GM18870 (cell line): ENCODE data around the gene PHLDB3.

Experiments
- ATAC-seq: cut with Tn5 transposase; IDR thresholded peaks from one replicate; pipeline ENCODE4 v1.9.1; 2021; ENCODE audit warnings: moderate library complexity; ENCODE audit not compliant: unreplicated experiment

Gene PHLDB3

GRCh38 chr19:43471091-43471490, 33.5 kb downstream of the PHLDB3 start:
- ATAC-seq = no peak

- ATAC-seq = no peak
These were observed 34.3 kb downstream of the PHLDB3 start for GRCh38 chr19:43470288-43470687.

DNA sequence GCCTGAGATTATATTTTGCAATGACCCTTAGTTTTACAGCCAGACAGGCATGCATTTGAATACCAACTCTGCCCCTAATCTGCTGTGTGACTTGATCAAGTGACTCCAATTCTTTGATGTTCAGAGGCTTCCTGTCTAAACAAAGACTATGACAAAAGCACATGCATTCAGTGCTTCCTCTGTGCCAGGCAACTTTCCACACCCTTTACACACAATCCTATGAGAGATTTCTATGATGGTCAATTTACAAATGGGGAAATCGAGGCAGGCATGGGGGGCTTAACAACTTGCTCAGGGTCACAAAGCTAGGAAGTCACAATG, 35.4 kb downstream of the PHLDB3 start:
- no peak for ATAC-seq

DNA sequence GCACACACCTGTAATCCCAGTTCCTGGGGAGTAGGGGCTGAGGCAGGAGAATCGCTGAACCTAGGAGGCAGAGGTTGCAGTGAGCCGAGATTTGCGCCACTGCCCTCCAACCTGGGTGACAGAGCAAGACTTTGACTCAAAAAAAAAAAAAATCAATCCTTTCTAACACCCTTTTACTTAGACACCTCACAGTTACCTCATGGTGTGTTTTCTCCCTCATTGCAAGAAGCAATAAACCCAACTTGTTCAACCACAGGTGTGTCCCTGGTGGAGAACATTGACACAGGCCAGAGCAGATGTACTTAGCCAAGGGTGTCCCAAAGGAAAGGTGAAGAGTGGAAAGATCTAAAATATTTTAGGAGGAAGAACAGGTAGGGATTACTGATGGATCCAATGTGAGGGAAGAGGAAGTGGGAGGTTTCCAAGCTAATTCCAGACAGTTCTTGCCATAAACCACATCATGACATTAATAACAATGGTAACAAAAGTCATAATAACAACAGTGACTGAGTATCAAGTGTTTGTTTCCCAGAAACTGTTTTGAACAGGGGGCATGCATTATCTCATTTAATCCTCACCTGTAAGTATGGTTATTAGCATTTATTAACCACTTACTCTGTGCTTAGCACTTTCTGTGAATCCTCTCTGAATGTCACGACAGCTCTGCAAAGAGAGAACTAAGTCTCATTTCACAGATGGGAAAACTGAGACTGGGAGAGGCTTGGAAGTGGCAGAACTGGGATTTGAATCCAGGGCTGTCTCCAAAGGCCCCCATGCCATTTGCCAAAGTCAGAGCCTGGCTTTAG, 36.0 kb downstream of the PHLDB3 start:
- no peak for ATAC-seq

- no peak for ATAC-seq
These were observed 36.8 kb downstream of the PHLDB3 start for GRCh38 chr19:43467730-43468129.

DNA sequence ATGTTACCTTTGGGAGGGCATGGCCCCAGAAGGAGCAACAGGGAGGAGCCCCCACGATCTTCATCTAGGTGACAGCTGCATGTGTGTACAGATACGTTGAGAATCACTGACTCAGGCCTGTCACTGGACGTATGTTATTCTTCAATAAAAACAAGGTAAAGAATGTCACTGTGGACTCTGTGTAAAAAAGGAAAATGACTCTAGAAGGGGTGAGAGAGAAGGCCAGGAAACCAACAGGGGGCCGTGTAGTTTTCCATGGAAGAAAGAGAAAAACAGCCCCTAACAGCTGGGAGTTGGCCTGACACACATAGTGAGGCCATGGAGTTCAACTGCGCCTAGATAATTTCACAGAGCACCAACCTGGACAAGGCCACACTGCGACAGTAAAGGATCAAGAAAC, 37.3 kb downstream of the PHLDB3 start:
- no peak for ATAC-seq

- no peak for ATAC-seq
These were observed 37.8 kb downstream of the PHLDB3 start for GRCh38 chr19:43466793-43467192.

- no peak for ATAC-seq
These were observed 39.0 kb downstream of the PHLDB3 start, which contains the start of gene LYPD3 for GRCh38 chr19:43465468-43466120. Gene LYPD3, minus strand, starts transcription at chr19:43465608. Its CDS starts 37 bp downstream, at chr19:43465571.

- ATAC-seq = peak; percentile 17
These were observed 40.3 kb downstream of the PHLDB3 start for GRCh38 chr19:43464134-43464775.

DNA sequence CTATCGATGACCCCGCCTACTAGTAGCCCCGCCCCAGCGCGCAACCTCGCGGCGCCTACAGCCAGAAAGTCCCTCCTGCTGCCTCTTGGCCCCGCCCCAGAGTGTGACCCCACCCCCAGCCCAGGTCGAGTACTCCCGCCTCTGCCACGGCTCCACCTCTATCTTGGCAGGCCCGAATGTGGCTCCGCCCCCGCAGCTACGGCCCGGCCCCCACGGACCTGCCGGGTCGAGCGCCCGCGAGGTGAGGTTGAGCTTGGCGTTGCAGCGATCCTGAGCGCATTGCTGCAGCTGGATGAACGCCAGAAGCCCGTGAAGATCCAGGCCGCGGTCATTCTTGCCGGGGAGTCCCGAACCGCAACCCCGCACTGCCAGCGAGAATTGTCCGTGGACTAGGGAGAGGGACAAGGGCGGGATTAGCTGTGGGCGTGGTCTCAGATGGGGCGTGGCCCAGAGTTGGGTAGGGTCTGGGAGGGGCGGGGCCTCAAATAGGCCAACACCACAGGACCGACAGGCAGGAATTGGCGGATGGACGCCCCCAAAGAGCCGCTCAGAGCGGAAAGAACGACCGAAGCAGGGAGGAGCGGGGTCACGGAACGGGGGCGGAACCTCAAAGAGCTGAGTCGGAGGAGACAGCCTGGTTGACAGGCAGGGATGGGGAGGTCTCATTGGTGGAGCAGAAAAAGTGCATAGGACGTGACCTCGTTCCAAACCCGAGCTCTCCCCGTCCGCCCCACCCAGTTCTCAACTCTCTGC, 41.0 kb downstream of the PHLDB3 start:
- ATAC-seq = peak; percentile 62

DNA sequence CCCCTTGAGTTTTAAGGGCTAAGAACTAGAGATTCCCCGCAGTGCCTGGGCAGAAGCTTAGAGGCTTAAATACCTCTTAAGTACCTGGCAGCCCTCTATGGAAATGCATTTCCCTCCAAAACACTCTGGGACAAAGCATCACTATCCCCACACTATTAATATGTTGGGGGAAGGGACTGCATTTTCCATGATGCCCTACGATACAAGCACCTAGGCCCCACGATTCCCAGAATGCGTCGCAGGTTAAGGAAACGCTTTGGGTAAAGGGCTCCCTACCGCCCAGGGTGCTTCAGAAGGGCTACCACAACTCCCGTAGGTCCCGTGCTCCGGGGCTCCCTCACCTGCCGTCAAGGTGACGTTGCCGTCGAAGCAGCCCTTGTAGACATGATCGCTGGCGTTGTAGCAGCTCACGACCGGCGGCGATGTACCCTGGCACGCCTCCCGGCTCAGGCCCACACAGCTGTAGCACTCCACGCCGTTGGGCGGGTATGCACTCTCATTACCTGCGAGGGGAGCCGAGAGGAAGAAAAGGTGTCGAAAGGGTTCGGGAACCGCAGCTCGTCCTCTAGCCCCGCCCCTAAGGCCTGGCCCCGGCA, 41.7 kb downstream of the PHLDB3 start:
- no peak for ATAC-seq

DNA sequence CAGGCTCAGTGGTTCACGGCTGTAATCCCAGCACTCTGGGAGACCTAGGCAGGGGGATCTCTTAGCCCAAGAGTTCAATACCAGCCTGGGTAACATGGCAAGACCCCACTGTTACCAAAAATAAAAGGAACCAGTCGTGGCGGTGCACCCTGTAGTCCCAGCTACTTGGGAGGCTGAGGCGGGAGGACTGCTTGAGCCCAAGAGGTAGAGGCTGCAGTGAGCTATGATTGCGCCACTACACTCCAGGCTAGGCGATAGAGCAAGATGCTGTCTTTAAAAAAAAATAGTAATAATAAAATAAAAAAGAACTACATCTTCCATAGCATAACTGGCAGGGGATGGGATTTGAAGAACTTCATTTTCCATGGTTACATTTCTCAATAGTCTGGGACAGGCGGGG, 42.2 kb downstream of the PHLDB3 start:
- no peak for ATAC-seq

DNA sequence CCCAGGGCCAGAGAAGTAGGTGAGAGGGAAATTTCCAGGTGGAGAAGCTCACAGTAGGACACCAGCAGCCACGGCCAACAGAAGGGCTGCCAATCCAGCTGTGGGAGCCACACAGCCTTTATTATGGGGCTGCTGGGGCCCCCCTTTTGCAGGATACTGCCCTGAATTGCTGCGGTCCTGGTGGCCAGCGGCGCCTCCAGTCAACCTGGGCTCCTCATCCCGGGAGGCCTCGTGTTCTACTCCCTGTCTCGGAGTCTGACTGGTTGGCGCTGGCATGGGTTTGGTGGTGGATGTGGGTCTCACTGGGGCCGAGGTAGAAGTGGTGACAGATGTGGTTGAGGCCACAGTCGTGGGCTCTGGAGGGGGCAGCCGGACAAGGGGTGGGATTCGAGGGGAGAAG, 43.2 kb downstream of the PHLDB3 start:
- no peak for ATAC-seq

GRCh38 chr19:43460362-43461016, 44.1 kb downstream of the PHLDB3 start:
- no peak for ATAC-seq

GRCh38 chr19:43457809-43458208, 46.7 kb downstream of the PHLDB3 start:
- ATAC-seq = no peak

DNA sequence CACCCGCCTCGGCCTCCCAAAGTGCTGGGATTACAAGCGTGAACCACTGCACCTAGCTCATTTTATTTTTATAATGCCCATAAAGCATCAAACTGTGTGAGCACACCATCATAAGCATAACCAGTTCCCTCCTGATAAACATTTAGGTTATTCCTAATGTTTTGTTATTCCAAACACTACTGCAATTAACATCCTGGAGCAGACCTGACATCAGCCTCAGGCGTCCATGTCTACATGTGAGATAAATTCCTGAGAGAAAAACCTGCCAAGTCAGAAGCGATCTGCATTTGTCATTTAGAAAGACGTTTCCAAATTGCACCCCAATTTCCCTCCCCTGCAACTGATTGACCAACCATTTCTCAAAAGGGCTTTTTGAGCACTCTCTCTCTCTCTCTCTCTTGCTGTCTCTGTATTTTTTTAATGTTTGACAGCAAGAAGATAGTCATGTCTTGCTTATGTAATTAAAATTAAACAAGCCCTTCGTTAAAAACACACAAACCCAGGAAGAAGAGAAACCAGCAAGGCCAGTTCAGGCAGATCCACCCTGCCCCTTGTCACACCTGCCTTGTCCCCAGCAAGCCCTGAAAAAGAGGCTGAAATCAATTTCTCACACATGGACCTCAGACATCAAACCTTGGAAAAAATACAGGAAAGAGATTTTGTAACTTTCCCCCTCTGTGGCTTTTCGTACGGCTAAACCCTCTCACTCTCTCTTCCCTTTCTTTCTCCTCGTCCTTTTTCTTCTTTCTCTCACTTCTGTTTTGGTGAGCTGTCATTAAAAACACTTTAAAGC, 49.0 kb downstream of the PHLDB3 start:
- no peak for ATAC-seq

GRCh38 chr19:43454031-43454430, 50.5 kb downstream of the PHLDB3 start:
- no peak for ATAC-seq

DNA sequence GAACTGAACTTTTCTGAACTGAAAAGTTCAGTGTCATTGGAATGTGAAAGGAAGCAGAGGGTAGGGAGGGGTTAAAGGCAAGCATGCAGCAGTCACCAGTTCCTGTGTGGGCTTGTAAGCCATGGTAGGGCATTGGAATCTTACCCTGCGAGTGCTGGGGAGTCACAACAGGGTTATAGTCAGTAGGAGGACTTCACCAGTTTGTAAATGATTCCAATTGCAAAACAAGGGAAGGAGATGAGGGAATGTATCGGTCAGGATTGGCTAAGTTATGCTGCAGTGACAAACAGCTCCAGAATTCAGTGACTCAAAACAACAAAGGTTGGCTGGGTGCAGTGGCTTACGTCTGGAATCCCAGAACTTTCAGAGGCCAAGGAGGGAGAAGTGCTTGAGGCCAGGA, 52.0 kb downstream of the PHLDB3 start:
- no peak for ATAC-seq

DNA sequence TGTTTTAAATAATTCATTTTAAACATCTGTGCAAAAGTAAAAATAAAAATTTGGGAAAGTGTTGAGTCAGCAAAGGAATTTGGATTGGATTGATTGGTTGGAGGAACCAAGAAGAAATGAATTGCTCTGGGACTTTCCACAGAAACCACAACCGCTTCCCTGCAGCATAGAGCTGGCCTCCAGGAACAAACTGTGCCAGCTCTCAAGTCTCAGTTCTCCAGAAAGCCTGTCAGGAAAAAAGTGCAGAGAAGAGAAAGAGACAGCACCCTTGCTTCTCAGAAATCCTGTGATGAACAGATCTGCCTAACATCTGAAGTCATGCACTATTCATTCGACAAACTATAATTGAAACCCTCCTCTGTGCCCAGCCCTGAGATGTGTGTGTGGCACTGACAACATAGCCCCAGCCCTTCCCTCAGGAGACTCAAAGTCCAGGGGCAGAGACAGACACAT, 54.0 kb downstream of the PHLDB3 start:
- ATAC-seq = no peak

DNA sequence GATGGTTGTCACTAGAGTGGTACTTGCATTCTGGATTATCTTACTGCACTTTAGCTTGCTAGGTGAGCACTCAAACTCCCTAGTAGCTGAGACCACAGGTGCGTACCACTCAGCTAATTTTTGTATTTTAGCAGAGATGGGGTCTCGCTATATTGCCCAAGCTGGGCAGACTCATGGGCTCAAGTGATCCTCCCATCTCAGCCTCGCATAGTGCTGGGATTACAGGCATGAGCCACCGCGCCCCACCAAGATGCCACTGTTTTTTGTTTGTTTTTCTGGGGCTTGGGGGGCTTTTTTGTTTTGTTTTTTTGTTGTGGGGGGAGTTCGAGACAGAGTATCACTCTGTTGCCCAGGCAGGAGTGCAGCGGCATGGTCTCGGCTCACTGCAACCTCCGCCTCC, 56.9 kb downstream of the PHLDB3 start:
- no peak for ATAC-seq
